ENCODE data around the gene TMEM221.
A peak's percentile ranks its signal among the peaks of the same experiment; 100 is the strongest.

The TMEM221 gene

DNA sequence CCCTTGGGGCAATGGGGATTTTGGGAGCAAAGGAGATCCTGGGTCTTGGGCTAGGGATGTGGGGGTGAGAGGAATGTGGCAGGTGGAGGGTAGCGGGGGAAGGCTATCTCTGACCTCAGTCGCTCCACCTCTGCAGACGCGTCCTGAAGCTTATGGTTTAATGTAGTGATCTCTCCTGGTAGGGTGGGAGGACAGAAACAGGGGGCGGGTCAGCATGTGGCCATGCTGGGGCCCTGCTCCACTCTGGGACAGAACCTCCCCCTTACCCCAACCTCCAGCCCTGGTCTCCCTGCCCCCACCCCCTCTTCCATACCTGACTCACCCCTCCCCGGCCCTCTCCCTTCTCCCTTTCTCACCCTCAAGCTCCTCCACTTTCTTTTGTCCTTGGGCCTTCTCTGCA is 44.5 kb downstream of the TMEM221 start:
- peak; percentile 37 for DNase-seq

DNA sequence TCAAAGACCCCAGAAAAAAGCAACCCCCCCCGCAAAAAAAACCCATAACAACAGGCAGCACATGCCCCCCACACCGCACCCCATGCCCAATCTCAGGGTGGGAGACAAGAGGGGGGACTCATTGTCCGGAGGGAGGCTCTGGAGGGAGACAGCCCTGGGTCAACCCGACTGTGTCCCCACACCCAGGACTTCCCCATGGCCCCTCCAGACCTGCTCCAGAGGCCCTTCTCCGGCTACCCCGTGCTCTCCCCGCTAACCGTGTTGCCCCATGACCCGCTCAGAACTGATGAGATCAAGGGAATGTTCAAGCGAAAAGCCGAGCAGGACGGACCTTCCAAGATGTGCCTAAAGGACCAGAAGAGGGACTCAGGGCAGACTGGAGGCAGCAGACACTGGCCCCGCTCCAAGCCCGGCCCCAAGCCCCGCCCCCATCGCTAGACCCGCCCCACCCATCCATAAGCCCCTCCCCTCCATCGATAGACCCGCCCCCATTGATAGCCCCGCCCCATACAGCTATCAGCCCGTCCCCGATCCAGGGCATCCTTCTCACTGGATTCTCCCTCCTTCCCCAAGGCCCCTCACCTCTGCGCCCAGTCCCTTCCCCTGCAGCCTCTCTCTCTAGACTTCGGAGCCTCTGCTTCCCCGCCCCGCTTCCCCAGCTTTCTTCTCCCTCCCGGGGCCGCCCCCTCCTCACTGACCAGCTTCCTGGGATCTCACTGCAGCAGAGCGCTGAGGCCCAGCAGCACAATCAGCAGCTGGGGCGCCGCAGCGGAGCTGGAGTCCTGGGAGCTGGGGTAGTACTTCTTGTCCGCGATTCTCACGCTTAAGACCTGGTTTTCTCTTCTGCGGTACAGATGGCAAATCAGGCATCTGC is 45.2 kb downstream of the TMEM221 start:
- DNase-seq = peak; percentile 66

DNA sequence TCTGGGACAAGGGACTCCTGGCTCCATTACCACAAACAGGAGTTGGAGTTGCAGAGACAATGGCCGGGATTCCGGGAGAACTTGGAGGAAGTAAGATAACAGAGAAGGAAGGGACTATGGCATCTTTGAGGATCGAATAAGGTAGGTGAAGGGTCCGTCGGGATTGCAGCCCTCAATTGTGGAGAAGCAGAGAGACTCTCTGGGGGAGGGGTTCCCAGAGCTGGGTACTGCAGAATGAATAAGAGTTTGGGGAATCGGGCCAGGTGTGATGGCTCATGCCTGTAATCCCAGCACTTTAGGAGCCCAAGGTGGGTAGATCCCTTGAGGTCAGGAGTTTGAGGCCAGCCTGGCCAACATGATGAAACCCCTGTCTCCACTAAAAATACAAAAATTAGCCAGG is 46.8 kb downstream of the TMEM221 start:
- DNase-seq = no peak

DNA sequence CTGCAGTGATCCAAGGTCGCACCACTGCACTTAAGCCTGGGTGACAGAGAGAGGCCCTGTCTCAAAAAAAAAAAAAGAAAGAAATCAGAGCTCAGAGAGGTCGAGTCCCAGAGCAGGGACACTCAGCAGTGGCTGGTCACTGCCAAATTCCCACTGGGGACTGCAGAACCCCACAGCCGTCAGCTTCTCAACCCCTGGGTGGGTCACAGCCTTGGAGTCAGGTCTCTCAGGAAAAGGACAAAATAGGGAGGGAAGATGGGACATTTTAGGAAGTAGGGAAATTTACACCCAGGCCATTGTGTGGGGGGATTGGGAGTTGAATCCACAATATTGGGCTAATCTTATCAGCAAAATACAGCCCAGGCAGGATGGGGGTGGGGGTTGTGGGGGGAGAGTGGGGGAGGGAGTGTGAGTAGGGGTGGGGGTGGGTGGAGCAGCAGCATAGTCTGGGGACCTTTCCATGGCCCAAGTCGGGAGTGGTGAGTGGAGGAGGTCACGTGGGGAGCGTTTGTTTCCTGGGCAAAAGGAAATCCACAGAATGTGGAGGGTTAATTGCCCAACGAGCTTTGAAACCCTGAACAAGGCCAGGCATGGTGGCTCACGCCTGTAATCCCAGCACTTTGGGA is 49.5 kb downstream of the TMEM221 start:
- DNase-seq = no peak

DNA sequence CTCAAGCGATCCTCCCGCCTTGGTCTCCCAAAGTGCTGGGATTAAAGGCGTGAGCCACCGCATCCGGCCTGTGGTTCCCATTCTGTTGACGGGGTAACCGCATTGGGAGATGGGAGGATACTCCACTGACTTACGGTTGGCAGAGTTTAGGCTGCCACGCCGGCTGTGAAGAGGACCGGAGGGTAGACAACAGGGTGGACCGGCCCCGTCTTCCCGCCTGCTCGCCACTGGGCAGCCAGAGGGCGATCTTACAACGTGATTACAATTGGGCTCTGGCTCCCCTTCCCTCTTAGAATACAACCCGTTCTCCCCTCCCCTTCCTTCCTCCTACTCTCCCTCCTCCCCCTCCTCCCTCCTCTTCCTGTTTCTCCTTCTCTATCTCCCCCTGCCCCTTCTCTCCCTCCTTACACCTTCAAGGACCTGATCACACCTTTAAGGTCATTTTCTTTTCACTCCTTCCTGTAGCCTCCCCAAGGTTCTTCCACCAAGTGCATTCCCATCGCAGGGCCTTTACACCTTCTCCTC is 53.5 kb downstream of the TMEM221 start:
- peak; percentile 75 for DNase-seq

DNA sequence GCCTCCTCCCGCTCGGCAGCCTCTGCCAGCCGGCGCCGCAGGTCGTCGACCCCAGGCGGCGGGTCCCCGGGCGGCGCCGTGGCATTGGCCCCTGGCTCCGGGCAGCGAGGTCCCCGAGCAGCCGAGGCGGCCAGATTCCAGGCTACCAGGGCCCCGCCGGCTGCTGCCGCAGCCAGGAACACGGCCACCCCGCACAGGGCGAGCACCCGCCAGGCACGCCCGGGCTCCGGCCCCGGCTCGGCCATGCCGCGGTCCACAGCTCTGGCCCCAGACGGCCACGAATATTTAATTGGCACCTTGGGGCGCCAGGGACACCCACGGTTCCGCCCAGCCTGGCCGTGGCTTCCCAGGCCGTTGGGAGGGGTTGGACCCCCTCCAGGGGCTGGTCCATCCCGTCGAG is 54.6 kb downstream of the TMEM221 start, which contains the start of gene CCDC194:
Gene CCDC194 (minus strand): TSS at position 283 of the 400 bp plus-strand sequence. CDS start 38 bp downstream, at position 245.
- no peak for DNase-seq

DNA sequence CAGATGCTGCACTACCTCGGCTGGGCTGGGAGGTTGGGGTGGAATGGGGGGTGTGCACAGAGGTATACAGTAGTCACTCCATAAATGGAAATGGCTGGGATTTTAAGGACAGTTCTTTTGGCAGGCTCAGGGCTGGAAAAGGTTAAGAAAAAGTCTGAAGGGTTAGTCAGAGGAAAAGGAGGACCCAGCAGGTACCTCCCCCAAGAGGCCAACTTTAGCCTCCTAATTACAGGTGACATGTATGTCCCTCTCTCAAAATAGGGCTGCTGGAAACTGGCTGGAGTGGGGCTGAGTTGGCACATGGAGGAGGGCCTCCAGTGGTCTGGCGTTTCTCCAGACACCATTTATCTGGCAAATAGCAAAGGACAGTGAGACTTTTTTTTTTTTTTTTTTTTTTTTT is 55.5 kb downstream of the TMEM221 start:
- peak; percentile 50 for DNase-seq

DNA sequence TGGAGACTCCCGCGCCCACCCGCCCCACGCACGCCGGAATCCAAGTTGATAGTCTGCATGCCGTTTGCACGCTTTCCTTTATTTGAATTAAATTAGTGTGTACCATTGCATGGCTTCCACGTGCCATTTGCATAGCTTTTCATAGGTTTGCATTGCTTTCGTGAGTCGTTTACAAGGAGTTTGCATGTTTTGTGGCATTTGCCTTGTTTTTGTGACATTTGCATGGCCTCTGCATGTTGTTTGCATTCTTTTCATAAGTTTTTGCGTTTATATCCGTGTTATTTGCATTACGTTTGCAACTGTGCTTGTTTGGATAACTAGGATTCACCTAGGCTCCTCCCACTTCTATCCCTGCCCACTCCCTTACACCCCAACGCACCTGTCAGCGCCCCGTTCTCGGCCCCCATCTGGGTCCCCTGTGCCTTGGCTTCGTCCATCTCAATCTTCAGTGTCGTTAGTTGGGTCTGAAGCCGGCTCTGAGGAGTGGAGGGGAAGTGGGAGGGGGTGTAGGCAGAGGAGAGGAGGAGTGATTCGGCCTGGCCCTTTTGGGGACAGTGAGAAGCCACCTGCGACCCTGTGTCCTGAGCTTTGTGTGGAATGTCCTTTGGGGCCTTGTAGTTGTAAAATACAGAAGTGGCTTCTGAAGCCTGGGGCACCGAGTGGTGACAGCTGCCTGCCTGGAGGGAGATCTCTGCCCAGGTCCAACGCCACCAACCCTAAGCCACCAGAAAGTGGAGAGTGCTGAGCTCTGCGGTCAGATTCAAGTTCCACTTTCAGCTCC is 56.9 kb downstream of the TMEM221 start:
- no peak for DNase-seq

DNA sequence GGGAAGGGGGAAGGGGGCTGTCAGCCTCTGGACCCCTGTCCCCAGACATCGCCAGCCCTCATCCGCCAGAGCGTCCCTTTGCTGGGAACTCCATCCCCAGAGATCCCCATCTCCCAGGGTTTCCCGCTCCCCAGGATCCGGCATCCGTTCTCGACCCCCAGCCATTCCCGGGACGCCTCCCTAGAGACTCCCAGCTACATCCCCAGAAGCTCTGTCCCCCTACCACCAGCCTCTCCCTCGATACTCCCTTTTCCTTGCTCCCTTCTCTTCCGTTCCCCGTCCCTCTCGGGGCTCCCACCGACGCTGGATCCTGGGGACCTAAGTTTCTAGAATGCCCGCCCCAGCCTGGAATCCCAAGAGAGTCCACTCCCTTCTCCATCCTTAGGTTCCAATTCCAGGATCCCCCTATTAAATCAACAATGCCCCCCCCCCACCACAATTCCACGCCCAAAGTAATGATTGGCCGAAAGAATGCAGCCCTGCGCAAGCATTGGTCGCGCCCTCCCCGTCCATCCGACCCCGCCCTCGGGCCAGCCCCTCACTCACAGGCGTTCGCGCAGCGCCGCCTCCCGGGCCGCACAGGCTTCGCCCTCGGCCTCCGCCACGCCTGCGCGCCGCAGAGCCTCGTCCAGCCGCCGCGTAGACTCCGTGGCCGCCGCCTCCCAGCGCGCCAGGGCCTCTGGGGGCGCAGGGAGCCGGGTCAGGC is 57.6 kb downstream of the TMEM221 start:
- peak; percentile 92 for DNase-seq

DNA sequence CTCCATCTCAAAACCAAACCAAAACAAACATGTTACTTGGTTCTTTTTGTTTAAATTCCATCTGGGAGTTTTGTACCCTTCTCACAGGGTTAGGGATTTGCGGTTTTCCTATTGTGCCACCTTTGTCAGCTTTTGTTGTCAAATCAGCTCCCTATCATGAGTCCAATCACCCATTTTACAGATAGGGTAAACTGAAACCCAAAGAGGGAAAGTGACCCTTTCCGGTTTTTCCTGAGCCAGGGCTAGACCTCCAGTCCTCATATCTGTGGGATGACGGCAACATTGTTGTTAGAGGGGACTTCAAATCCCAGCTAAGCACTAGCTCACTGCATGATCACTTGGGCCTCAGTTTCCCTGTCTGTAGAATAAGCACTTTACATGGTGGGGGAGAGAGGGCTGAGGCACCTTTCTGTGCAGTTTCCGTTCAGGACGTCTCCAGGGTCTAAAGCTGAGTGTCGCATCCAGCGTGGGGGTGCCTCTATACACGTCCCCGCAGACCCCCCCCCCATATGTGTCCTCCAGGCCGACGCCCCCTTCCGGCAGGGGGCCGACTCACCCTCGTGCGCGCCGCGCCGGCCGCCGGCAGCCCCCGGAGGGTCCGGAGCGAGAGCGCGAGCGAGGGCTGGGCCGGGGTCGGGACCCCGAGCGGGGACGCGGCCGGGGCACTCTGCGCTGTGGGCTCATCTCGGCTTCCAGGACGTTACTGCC is 58.4 kb downstream of the TMEM221 start:
- no peak for DNase-seq

DNA sequence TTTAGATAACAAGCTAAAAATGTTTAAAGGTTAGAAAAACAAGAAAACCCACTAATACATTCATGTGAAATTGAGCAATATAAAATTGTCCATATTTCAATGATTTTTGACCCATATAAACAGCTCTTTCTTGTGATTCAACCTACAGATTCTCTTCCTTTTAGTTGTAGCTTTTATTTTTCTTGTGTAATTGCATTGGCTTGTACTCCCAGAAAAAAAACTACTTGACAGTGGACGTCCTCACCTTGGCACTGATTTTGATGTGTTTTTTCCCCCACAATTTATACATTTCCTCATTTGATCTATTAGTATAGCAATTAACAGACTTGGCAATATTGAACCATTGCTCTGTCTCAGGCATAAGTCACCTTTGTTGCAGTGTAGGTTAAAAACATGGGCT is 59.2 kb downstream of the TMEM221 start:
- no peak for DNase-seq

DNA sequence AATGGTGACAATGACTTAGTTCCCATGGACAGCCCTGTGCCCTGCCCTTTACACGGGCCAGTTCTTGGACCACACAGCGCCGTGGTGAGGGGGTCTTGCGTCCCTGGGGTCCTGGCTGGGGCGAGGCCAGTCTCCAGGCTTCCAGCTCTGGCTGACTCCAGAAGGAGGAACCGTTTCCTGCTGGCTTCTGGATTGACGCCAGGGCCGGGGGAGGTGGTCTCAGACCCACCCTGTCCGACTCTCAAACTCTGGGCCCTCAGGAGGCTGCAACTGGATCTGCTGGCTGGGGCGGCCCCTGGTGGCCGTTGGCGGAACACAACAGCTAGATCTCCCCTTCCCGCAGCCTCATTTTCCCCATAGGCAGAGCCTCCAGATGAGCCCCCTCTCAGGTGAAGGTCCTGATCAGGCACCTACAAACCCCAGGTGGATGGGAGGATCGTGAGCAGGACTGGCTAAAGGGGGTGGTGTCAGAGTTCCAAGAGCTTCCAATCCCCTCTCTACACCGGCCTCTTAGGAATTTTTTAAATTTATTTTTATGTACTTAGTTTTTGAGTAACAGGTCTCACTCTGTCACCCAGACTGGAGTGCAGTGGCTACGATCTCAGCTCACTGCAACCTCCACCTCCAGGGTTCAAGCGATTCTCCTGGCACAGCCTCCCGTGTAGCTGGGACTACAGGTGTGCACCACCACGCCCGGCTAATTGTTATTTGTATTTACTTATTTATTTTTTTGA is 62.4 kb downstream of the TMEM221 start:
- peak; percentile 56 for DNase-seq
